ENCODE measurements around the gene RFX8. TPM values are rescaled to one million over a fixed set of nuclear protein-coding genes. Genes with fewer than 3 reads are reported as not detected.

The RFX8 gene
- total RNA-seq, 1 experiment from 2014 or later: not detected

DNA sequence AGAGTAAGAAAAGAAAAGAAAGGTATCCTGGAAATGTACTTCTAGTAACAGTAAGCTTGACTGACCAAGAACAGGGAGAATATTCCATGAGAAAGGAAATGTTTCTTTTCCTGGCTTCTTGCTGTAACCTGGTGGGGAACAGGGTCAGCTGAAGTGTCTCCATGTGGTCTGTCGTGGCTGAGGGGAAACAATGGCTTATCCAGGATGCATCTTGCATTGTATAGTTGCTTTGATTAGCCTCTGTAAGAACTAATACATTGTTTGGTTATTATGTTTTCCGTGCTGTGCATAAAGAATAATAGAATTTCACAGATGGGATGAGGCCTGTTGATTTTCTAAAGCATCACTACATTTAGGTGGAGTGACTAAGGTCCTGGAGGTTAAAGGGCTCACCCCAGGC, 92.5 kb downstream of the RFX8 start:
- ChIA-PET CTCF (no interaction called here), POLR2A (ENCODE audit: low non-redundant PET) (no interaction called here)
- intact Hi-C loops (cut with micrococcal nuclease; ENCODE audit: unreplicated experiment): no loop called here
- Histone ChIP-seq H3K4me3 (ENCODE audit: low read depth, low read length, poor library complexity, severe bottlenecking) (no peak overlapping the region), H3K36me3 (ENCODE audit: insufficient read depth, low read length, poor library complexity, severe bottlenecking) (no peaks in the 10 kb centered on the region), H3K4me1 (ENCODE audit: insufficient read depth, low read length, poor library complexity, severe bottlenecking) (peaks cover under 1% of the 10 kb centered on the region), H3K27me3 (replicated peaks; ENCODE audit: insufficient read depth, low read depth, low read length, poor library complexity) (peaks cover 42% of the 10 kb centered on the region), H3K9me3 (ENCODE audit: low read depth, low read length, poor library complexity, severe bottlenecking) (no peaks in the 10 kb centered on the region), H3K27ac (ENCODE audit: low read depth, low read length, poor library complexity, severe bottlenecking) (no peak overlapping the region)
- TF ChIP-seq EZH2 (IDR thresholded peaks at IDR 0.05; ENCODE audit: borderline replicate concordance, low read depth, low read length, poor library complexity, severe bottlenecking): no peak
- TF ChIP-seq, protein P1, sequence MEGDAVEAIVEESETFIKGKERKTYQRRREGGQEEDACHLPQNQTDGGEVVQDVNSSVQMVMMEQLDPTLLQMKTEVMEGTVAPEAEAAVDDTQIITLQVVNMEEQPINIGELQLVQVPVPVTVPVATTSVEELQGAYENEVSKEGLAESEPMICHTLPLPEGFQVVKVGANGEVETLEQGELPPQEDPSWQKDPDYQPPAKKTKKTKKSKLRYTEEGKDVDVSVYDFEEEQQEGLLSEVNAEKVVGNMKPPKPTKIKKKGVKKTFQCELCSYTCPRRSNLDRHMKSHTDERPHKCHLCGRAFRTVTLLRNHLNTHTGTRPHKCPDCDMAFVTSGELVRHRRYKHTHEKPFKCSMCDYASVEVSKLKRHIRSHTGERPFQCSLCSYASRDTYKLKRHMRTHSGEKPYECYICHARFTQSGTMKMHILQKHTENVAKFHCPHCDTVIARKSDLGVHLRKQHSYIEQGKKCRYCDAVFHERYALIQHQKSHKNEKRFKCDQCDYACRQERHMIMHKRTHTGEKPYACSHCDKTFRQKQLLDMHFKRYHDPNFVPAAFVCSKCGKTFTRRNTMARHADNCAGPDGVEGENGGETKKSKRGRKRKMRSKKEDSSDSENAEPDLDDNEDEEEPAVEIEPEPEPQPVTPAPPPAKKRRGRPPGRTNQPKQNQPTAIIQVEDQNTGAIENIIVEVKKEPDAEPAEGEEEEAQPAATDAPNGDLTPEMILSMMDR (conservative IDR thresholded peaks at IDR 0.05; ENCODE audit: low read depth, low read length): no peak
- no peak for DNase-seq (ENCODE audit: low spot score)
- BruUV-seq (replicated peaks): no TSS peak

DNA sequence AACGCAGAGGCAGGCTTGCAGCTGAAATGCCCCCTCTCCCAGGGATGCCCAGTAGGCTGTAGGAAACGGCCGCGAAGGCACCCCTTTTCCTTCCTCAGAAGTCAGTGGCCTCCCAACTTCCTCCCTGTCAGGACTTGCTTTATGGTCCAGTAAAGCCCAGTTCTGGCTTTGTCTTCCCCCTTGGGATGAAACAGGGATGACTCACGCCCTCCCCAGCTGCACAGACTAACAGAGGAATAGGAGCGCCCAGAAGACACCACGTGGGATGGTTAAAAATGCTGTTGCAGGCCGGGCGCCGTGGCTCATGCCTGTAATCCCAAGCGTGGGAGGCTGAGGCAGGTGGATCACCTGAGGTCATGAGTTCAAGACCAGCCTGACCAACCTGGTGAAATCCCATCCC, 94.5 kb downstream of the RFX8 start:
- intact Hi-C loops (cut with micrococcal nuclease; ENCODE audit: unreplicated experiment): no loop called here
- DNase-seq (ENCODE audit: low spot score): no peak

DNA sequence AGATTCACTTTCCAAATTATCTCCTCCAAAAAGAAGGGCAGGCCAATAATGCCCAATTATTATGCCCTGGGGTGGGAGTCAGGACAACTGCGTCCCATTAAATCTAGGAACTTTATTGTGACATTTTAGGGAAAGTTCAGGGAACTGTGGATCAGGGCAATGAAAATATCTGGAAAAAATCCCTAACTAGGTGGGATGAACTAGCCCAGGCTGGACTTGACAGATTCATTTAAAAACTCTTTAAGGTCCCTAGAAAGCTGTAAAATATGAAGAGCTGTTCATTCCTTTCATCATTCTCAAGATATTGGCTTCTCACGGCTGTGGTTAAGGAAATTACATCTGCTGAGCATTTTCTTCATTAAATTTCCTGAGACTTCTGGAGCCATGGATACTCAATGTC, 95.8 kb downstream of the RFX8 start:
- H3K36me3 ChIP-seq (ENCODE audit: insufficient read depth, low read length, poor library complexity, severe bottlenecking): no peaks in the 10 kb centered on the region
- CTCF ChIA-PET: no interaction called here
- no TSS peak for BruUV-seq (replicated peaks)
- peaks cover 9% of the 10 kb centered on the region for H3K27me3 ChIP-seq (replicated peaks; ENCODE audit: insufficient read depth, low read depth, low read length, poor library complexity)
- H3K27ac ChIP-seq (ENCODE audit: low read depth, low read length, poor library complexity, severe bottlenecking): no peak overlapping the region
- no peak overlapping the region for H3K4me3 ChIP-seq (ENCODE audit: low read depth, low read length, poor library complexity, severe bottlenecking)
- TF ChIP-seq EZH2 (IDR thresholded peaks at IDR 0.05; ENCODE audit: borderline replicate concordance, low read depth, low read length, poor library complexity, severe bottlenecking): no peak
- TF ChIP-seq, protein P1 (conservative IDR thresholded peaks at IDR 0.05; ENCODE audit: low read depth, low read length): no peak
- H3K4me1 ChIP-seq (ENCODE audit: insufficient read depth, low read length, poor library complexity, severe bottlenecking): no peaks in the 10 kb centered on the region
- no peaks in the 10 kb centered on the region for H3K9me3 ChIP-seq (ENCODE audit: low read depth, low read length, poor library complexity, severe bottlenecking)
- intact Hi-C loops (cut with micrococcal nuclease; ENCODE audit: unreplicated experiment): no loop called here
- DNase-seq (ENCODE audit: low spot score): no peak
- POLR2A ChIA-PET (ENCODE audit: low non-redundant PET): no interaction called here

More for the DNA sequence above, 94.5 kb downstream of the RFX8 start:
- no peak for TF ChIP-seq EZH2 (IDR thresholded peaks at IDR 0.05; ENCODE audit: borderline replicate concordance, low read depth, low read length, poor library complexity, severe bottlenecking)
- TF ChIP-seq, protein P1 (conservative IDR thresholded peaks at IDR 0.05; ENCODE audit: low read depth, low read length): no peak
- Histone ChIP-seq H3K36me3 (ENCODE audit: insufficient read depth, low read length, poor library complexity, severe bottlenecking) (no peaks in the 10 kb centered on the region), H3K4me3 (ENCODE audit: low read depth, low read length, poor library complexity, severe bottlenecking) (no peak overlapping the region), H3K9me3 (ENCODE audit: low read depth, low read length, poor library complexity, severe bottlenecking) (no peaks in the 10 kb centered on the region), H3K27ac (ENCODE audit: low read depth, low read length, poor library complexity, severe bottlenecking) (no peak overlapping the region), H3K27me3 (replicated peaks; ENCODE audit: insufficient read depth, low read depth, low read length, poor library complexity) (peaks cover 21% of the 10 kb centered on the region), H3K4me1 (ENCODE audit: insufficient read depth, low read length, poor library complexity, severe bottlenecking) (no peaks in the 10 kb centered on the region)
- POLR2A ChIA-PET (ENCODE audit: low non-redundant PET): interaction anchor here (0.6 kb wide), 1 partner anchor 18 kb away, joined by 3 read pairs; no protein-coding TSS in a partner anchor
- no TSS peak for BruUV-seq (replicated peaks)
- CTCF ChIA-PET: interaction anchor here (1.1 kb wide), 1 partner anchor 38 kb away, joined by 3 read pairs; no protein-coding TSS in a partner anchor

Measured in A673 (cell line).